Heart right ventricle (tissue), 16 donors: ENCODE measurements around the gene SDR39U1. TPM values are rescaled to one million over a fixed set of nuclear protein-coding genes. Genes with fewer than 3 reads are reported as not detected.

Source experiments
- ATAC-seq, 8 donors: fragments of 200-7000 bp; cut with Tn5 transposase; one replicate each; pipeline ENCODE4 v1.9.1; 2020; ENCODE audit warnings: mild to moderate bottlenecking in 8 of 8, moderate library complexity in 8 of 8, moderate number of reproducible peaks in 1 of 8
- DNase-seq, 2 donors: peaks; one replicate each; pipeline ENCODE4 v3.0.0-alpha.2; 2020
- H3K27ac ChIP-seq, 10 donors: fragments of 200-600 bp; sonication (generic) in 2 of 10; one replicate each; pipeline versions ENCODE4 v1.5.0 to v1.8.0; 2020 to 2022; ENCODE audit warnings: mild to moderate bottlenecking in 3 of 10
- H3K27me3 ChIP-seq, 7 donors: fragments of 200-600 bp; one replicate each; pipeline ENCODE4 v1.8.0; 2021 to 2022; ENCODE audit warnings: mild to moderate bottlenecking in 2 of 7
- H3K36me3 ChIP-seq, 9 donors: fragments of 200-600 bp; sonication (generic) in 1 of 9; one replicate each; pipeline versions ENCODE4 v1.5.0 to v1.8.0; 2020 to 2022; ENCODE audit warnings: mild to moderate bottlenecking in 2 of 9
- H3K4me1 ChIP-seq, 9 donors: fragments of 200-600 bp; sonication (generic) in 1 of 9; one replicate each; pipeline versions ENCODE4 v1.5.0 to v1.8.0; 2020 to 2022; ENCODE audit warnings: mild to moderate bottlenecking in 4 of 9
- H3K4me3 ChIP-seq, 10 donors: fragments of 200-600 bp; sonication (generic) in 2 of 10; one replicate each; pipeline versions ENCODE4 v1.5.0 to v1.8.0; 2020 to 2022; ENCODE audit warnings: mild to moderate bottlenecking in 7 of 10, moderate library complexity in 2 of 10
- H3K9me3 ChIP-seq, 11 donors: fragments of 200-600 bp in 10 of 11; sonication (generic) in 2 of 11; one replicate each; pipeline versions ENCODE4 v1.5.0 to v1.8.0; 2013 to 2022; ENCODE audit warnings: mild to moderate bottlenecking in 2 of 11, control low read depth in 1 of 11, moderate library complexity in 1 of 11
- WGBS, 2 donors: extraction: QIAGEN DNeasy Blood & Tissue Kit; methylation state at CpG; one replicate each; pipeline ENCODE4 v1.1.7; 2013; ENCODE audit warnings: inconsistent platforms in 1 of 2; 5-methylcytosine and 5-hydroxymethylcytosine counted together
- intact Hi-C, 10 donors: fragments of 100-400 bp; cut with DNase I; formaldehyde crosslinking; loops; one replicate each; pipeline versions ENCODE4 v1.11.1 to v1.14.2; 2022
- polyA plus RNA-seq, 2 donors: library from polyadenylated mRNA; stranded (reverse); fragments of 200-250 nt; gene quantifications; one replicate each; pipeline ENCODE4 v1.2.3, GENCODE V29; 2013
- total RNA-seq, 10 donors: library from RNA; stranded (reverse); fragmentation: NEBNext Ultra II Directional in 3 of 10; extraction: Animal tissue kit (Norgen Biotek cat#: 25700) in 3 of 10; gene quantifications; one replicate each; pipeline versions ENCODE4 v1.2.1 to v1.2.4, GENCODE V29; 2021 to 2023
- TF ChIP-seq, protein P1 (sequence below), 9 donors: fragments of 200-600 bp; sonication (generic) in 2 of 9; IDR thresholded peaks; one replicate each; pipeline versions ENCODE4 v1.5.0 to v1.8.0; 2021 to 2022; ENCODE audit warnings: antibody characterized with exemption in 9 of 9, mild to moderate bottlenecking in 5 of 9, moderate library complexity in 1 of 9
- donor health status: Arrhythmogenic right ventricular cardiomyopathy.
- donor health status: ischemic (EF 13 %, LVEDD 7.1; RV severe dilation, severe dysfunction).
- donor health status: healthy with polysubstance abuse.
- donor health status: DM: no; HTN: yes; CAD: no.
- donor health status: DM: no; HTN: no; CAD: no.
- donor health status: ischemic (EF 25% LVEDD 6.9; RV normal size, moderate dysfunction).
- donor health status: ischemic (EF 25% LVEDD 5.7; RV mildly dilated, moderate dysfunction).
- donor health status: healthy.
- donor health status: DM: yes; HTN: yes; CAD: no.
- donor health status: Ischemic cardiomyopathy.
- donor health status: ischemic (EF 35%, LVEDD 5.7; RV mildly dilated, moderate dysfunction).
- donor health status: nonischemic (EF 11% LVEDD 7.7; RV severe dilation, severe dysfunction).
- donor health status: DM: yes; HTN: yes; CAD: no.
- donor health status: PGD.
- donor health status: ischemic (EF 29% LVEDD 5.4; RV normal size, mild dysfunction).
- donor health status: nonischemic (EF 23%, LVEDD 6.1; RV moderate dilation, normal function).

The SDR39U1 gene
- total and polyA plus RNA-seq, 12 donors: 55.6 to 108 (median 69.5) TPM

DNA sequence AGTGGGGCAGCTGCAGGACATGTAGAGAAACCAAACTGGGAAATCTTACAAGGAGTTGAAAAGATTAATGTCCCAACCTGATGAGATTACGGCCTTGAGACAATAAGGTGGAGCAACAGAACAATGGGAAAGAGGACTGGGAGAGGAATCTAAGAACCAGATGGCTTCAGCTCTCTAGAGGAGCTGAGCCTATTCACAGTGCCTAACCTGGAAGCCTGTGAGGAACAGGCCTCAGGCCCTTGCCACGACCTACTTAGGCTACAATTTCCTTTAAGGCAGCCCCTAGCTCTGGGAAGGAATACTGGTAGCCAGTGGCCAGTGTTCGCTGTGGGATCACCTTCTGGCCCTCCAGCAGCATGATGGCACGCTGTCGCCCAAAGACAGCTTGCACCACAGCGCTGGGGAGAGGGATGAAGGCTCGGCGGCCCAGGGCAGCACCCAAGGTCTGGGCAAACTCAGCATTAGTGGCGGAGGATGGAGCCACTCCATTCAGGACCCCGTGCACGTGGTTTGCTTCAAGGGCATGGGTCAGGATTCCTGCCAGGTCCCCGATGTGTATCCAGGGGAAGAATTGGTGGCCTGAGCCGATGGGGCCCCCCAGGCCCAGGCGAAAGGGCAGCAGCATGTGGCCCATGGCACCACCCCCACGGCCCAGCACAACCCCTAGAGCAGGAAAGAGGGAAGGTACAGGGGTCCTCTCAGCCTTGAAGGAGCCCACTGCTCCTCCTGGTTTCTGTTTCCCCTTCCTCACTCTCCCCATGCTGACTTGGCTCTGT, 2.6 kb downstream of the SDR39U1 start:
- TF ChIP-seq, protein P1, sequence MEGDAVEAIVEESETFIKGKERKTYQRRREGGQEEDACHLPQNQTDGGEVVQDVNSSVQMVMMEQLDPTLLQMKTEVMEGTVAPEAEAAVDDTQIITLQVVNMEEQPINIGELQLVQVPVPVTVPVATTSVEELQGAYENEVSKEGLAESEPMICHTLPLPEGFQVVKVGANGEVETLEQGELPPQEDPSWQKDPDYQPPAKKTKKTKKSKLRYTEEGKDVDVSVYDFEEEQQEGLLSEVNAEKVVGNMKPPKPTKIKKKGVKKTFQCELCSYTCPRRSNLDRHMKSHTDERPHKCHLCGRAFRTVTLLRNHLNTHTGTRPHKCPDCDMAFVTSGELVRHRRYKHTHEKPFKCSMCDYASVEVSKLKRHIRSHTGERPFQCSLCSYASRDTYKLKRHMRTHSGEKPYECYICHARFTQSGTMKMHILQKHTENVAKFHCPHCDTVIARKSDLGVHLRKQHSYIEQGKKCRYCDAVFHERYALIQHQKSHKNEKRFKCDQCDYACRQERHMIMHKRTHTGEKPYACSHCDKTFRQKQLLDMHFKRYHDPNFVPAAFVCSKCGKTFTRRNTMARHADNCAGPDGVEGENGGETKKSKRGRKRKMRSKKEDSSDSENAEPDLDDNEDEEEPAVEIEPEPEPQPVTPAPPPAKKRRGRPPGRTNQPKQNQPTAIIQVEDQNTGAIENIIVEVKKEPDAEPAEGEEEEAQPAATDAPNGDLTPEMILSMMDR (IDR thresholded peaks at IDR 0.05): no peak
- WGBS, 2 donors: 69 to 72% methylated on average over 15 of the region's 15 CpGs
- intact Hi-C loops: loop anchor here in 7 of 10 donors (5.0 to 10.0 kb wide), 5 partner anchors 75 to 213 kb away; partner anchors contain the start of genes TINF2 (in 4 of the 7), GMPR2 (in 1 of the 7), NEDD8 (in 1 of the 7) and NFATC4 (in 1 of the 7)
- H3K27me3 ChIP-seq: no peaks in the 10 kb centered on the region
- H3K4me1 ChIP-seq: peaks cover 7 to 77% (median 67%) of the 10 kb centered on the region in 9 donors
- H3K9me3 ChIP-seq: no peaks in the 10 kb centered on the region
- peak overlapping the region in 6 of 10 donors; percentile 1 to 95 (median 19) for H3K27ac ChIP-seq
- peaks cover 0 to 65% (median 46%) of the 10 kb centered on the region in 9 donors for H3K36me3 ChIP-seq
- no peak for ATAC-seq
- DNase-seq: peak in 1 of 2 donors; percentile 13
- no peak overlapping the region for H3K4me3 ChIP-seq

DNA sequence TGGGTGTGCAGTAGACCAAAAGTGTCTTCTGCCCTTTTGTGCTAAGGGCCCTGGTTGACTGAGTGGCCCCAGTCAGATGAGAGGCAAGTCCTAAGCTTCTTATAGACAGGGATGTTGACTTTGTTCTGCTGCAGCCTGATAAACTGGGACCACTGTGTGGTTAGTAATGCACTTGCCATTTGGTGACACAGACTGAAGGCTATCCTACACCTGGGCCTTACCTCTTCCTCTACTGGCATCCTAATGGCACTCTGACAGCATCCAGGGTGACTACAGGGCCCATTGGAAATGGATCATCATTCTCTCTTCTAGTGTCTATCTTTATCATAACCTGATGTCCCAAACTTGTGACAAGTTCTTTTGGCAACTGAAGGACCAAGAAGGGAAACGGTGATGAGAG, 3.3 kb downstream of the SDR39U1 start:
- no peak overlapping the region for H3K4me3 ChIP-seq
- H3K27ac ChIP-seq: peak overlapping the region in 4 of 10 donors; percentile 6 to 95 (median 42)
- intact Hi-C loops: loop anchor here in 7 of 10 donors (5.0 to 10.0 kb wide), 5 partner anchors 74 to 212 kb away; partner anchors contain the start of genes TINF2 (in 4 of the 7), GMPR2 (in 1 of the 7), NEDD8 (in 1 of the 7) and NFATC4 (in 1 of the 7)
- H3K36me3 ChIP-seq: peaks cover 0 to 73% (median 46%) of the 10 kb centered on the region in 9 donors
- no peaks in the 10 kb centered on the region for H3K27me3 ChIP-seq
- ATAC-seq (no peak), DNase-seq (no peak)
- 44 to 45% methylated on average over 1 of the region's 1 CpG for WGBS, 2 donors
- H3K9me3 ChIP-seq: no peaks in the 10 kb centered on the region
- TF ChIP-seq, protein P1 (IDR thresholded peaks at IDR 0.05): no peak
- peaks cover 7 to 78% (median 67%) of the 10 kb centered on the region in 9 donors for H3K4me1 ChIP-seq

DNA sequence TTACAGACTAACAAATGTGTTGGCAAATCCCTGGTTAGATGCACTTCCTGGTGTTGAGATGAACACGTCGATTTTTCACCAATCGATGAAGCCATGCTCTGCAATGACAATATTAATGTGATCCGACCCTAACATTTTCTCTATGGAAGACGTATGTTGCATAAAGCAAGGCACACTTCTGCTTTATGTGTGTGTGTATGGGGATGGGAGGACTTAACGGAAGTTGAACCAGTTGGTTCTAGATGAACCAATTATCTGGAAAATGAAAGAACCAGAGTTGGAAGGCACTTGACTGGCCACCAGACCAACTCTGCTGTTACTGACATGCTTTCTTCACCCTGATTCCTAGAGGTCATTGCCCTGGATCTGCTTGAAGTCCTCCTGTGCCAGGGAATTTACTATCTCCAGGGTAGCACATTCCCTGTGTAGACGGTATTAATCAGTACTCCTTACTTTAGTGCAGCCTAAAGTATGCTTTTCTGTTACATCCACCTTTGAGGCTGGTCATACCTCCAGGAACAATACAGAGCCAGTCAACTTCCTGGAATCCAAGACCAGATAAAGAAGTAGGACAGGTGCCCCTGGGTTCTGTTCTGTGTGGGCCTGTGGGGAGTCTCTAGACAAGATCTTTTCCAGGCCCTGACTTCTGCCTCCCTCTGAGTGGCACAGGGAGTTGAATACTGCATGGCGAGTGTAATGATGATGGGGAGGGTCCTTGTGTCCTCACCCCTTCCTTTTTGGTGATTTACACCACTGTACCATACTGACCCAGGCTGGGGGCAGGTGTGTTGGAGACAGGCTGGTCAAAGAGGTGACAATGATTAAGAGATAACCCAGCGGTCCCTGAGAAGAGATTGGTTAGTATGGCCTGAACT, 4.1 kb downstream of the SDR39U1 start:
- H3K4me3 ChIP-seq: no peak overlapping the region
- H3K27ac ChIP-seq: peak overlapping the region in 8 of 10 donors; percentile 7 to 82 (median 75)
- no peaks in the 10 kb centered on the region for H3K27me3 ChIP-seq
- H3K9me3 ChIP-seq: no peaks in the 10 kb centered on the region
- DNase-seq (no peak), ATAC-seq (no peak)
- H3K36me3 ChIP-seq: peaks cover 0 to 81% (median 53%) of the 10 kb centered on the region in 9 donors
- H3K4me1 ChIP-seq: peaks cover 7 to 76% (median 65%) of the 10 kb centered on the region in 9 donors
- TF ChIP-seq, protein P1 (IDR thresholded peaks at IDR 0.05): no peak
- WGBS, 2 donors: 54 to 63% methylated on average over 9 of the region's 9 CpGs
- intact Hi-C loops: loop anchor here in 7 of 10 donors (5.0 to 10.0 kb wide), 5 partner anchors 74 to 211 kb away; partner anchors contain the start of genes TINF2 (in 4 of the 7), GMPR2 (in 1 of the 7), NEDD8 (in 1 of the 7) and NFATC4 (in 1 of the 7)

DNA sequence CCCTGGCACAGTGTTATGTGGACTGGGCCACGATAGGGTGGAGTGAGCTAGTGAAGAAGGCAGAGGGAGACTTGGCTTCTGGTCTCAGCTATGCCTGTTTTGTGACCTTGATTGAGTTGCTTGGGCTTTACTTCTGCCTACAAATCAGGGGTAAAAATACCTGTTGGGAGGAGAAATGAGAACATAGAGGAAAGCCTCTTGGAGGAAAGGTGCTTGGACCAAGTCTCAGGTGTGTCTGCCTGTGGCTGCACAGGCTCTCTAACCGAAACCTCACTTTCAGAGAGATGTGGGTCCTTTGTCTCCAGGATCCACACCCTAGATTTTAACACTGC, 4.9 kb downstream of the SDR39U1 start:
- peaks cover 7 to 75% (median 67%) of the 10 kb centered on the region in 9 donors for H3K4me1 ChIP-seq
- TF ChIP-seq, protein P1 (IDR thresholded peaks at IDR 0.05): no peak
- ATAC-seq (no peak), DNase-seq (no peak)
- intact Hi-C loops: loop anchor here in 7 of 10 donors (2.0 to 10.0 kb wide), 8 partner anchors 73 to 210 kb away; partner anchors contain the start of genes TINF2 (in 4 of the 7), ADCY4 (in 1 of the 7), GMPR2 (in 1 of the 7) and NEDD8 (in 1 of the 7)
- no peaks in the 10 kb centered on the region for H3K27me3 ChIP-seq
- no peak overlapping the region for H3K4me3 ChIP-seq
- H3K27ac ChIP-seq: peak overlapping the region in 9 of 10 donors; percentile 48 to 82 (median 74)
- peaks cover 0 to 88% (median 61%) of the 10 kb centered on the region in 9 donors for H3K36me3 ChIP-seq
- no peaks in the 10 kb centered on the region for H3K9me3 ChIP-seq
- 61 to 65% methylated on average over 2 of the region's 2 CpGs for WGBS, 2 donors
